ENCODE data around the gene KCNJ6.

The KCNJ6 gene

GRCh38 chr21:37904856-37905255, 11.4 kb downstream of the KCNJ6 start:
- DNase-seq = no peak

GRCh38 chr21:37903396-37903795, 12.9 kb downstream of the KCNJ6 start:
- DNase-seq = no peak

GRCh38 chr21:37899146-37899545, 17.1 kb downstream of the KCNJ6 start:
- no peak for DNase-seq

- DNase-seq = no peak
Observed at GRCh38 chr21:37896788-37897187, 19.5 kb downstream of the KCNJ6 start.

- no peak for DNase-seq
Observed at GRCh38 chr21:37891972-37892371, 24.3 kb downstream of the KCNJ6 start.

- DNase-seq = no peak
Observed at GRCh38 chr21:37888659-37889058, 27.6 kb downstream of the KCNJ6 start.

- DNase-seq = no peak
Observed at GRCh38 chr21:37886726-37887299, 29.4 kb downstream of the KCNJ6 start.

- DNase-seq = peak; percentile 48
Observed at GRCh38 chr21:37886120-37886519, 30.1 kb downstream of the KCNJ6 start.

- DNase-seq = peak; percentile 15
Observed at GRCh38 chr21:37878946-37879660, 37.2 kb downstream of the KCNJ6 start.

- DNase-seq = no peak
Observed at GRCh38 chr21:37877888-37878684, 38.2 kb downstream of the KCNJ6 start.

- no peak for DNase-seq
Observed at GRCh38 chr21:37877171-37877570, 39.1 kb downstream of the KCNJ6 start.

GRCh38 chr21:37876561-37876960, 39.7 kb downstream of the KCNJ6 start:
- no peak for DNase-seq

GRCh38 chr21:37874904-37875780, 41.1 kb downstream of the KCNJ6 start:
- no peak for DNase-seq

- DNase-seq = no peak
Observed at GRCh38 chr21:37874481-37874880, 41.8 kb downstream of the KCNJ6 start.

- no peak for DNase-seq
Observed at GRCh38 chr21:37873655-37874054, 42.6 kb downstream of the KCNJ6 start.

GRCh38 chr21:37871121-37871862, 45.0 kb downstream of the KCNJ6 start:
- DNase-seq = no peak

- no peak for DNase-seq
Observed at GRCh38 chr21:37870221-37870620, 46.0 kb downstream of the KCNJ6 start.

- no peak for DNase-seq
Observed at GRCh38 chr21:37869661-37870060, 46.6 kb downstream of the KCNJ6 start.

GRCh38 chr21:37868446-37869295, 47.6 kb downstream of the KCNJ6 start:
- no peak for DNase-seq

GRCh38 chr21:37866027-37866426, 50.2 kb downstream of the KCNJ6 start:
- no peak for DNase-seq

- no peak for DNase-seq
Observed at GRCh38 chr21:37865156-37865555, 51.1 kb downstream of the KCNJ6 start.
